ENCODE results near the gene SGSM2.
A peak's percentile ranks its signal among the peaks of the same experiment; 100 is the strongest.

SGSM2 gene

DNA sequence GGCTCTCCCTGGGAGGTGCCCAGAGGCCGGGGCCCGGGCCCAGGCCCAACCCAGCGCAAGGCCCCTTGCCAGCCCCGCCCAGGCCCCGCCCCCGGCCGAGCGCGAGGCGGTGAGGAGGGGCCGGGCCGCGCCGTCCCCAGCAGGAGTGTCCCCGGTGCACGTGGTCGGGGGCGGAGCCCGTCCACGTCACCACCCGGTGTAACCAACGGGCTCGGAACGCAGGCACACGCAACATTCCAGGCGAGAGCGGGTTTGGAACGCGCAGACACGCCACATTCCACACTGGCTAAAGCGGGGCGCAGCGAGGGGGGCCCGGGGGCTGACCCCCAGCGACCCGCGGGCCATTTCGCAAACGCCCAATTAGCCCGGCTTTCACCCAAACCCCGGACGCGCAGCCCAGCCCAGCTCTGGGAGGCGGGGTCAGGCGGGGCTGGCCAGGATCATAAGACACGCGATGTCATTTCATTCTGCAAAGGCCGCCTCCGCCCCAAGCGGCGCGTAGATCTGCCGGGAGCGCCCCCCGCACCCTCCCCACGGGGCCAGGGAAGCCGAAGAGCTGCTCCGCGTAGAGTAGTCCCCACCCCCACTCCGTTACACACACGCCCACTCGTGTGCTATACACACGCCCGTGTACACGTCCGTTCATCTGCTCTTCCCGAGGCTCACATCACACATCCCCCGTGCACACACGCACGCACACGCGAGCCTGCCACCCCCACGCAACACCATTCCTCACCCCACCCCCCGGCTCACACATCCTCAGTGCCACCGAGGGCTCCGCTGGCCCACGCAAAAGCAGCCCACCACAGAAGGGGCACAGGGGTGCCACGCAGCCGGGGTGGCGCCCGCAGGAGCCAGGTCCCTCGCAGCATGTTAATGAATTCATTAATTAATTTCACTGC lies 62.5 kb downstream of the SGSM2 start:
- DNase-seq = peak; percentile 99

DNA sequence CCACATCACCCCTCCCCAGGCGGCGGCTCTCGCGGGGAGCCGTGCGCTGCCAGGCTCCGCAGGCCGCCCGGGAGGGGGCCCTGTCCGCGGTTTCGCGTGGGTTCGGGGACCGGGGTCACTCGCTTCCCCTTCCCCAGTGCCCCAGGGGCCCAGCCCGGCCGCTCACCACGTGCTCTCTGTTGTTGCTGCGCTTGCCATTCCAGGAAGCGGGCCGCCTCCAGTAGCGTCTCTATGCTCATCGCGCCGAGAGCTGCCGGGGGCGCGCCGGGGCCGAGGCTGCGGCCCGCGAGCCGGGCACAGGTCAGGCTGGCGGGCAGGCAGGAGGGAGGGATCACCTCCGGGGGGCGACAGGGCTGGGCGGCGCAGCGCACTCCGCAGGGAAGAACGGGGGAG lies 63.2 kb downstream of the SGSM2 start:
- DNase-seq = peak; percentile 89

DNA sequence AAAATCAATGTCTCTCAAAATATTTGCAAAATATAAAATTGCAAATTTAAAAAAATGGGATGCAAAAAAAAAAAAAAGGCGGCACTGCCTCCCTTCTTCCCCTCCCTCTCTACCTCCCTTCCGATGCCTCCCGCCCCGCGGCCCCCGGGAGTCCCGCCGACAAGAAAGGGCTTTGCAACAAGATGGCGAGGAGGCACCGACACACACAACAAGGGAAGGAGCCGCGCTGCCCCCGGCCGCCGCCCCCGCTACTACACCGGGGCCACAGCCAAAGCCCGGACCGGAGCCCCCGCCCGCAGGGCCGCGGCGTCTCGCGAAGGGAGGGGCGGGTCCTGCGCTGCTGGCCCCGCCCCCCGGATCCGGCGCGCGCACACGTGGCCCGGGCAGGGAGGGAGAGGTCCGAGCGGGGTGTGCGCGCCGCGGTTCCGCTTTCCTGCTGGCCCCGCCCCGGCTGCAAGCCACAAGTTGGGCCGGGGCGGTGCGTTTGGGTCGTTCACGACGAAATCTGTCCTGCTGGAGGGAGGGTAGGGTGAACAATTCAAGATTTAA lies 63.6 kb downstream of the SGSM2 start, which contains the start of gene MNT:
Gene MNT, minus strand, starts transcription at position 184 of the 549 bp plus-strand sequence. CDS start 348 bp downstream, outside the sequence.
- DNase-seq = peak; percentile 99

DNA sequence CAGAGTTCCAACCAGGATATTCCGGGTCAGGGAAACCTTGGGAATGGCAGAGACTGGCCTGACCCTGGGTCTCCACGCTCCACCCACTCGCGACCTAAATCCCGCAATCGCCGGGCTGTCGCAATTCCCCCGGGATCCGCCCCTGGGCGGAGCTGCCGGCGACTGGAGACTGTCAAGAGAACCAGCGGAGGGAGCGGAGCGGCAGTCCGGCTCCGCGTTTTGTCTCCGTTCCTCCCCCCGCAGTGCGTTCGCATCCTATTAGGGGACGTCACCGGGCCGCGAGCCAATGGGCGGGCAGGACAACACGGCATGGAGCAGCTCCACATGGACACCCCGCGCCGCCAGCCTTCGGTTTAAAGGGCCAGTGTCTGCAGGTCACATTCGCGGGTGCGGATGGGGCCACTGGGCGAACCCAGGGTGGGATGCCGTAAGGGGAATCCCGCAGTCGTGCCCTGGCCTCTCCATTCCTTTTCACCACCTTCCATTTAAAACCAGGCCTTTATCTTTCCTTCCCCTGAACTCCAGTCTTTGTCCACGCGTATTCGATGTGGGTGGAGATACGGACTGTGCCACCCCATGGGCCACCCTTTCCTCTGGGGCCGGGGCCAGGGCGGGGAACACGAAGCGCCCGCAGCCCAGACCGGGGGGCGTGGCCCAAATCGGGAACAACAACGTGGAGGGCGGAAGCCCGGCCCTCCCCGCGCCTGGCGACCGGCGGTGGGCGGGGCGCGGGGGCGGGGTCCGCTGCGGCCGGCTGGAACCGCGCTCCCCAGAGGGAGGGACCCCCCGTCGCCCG lies 64.3 kb downstream of the SGSM2 start:
- peak; percentile 100 for DNase-seq

DNA sequence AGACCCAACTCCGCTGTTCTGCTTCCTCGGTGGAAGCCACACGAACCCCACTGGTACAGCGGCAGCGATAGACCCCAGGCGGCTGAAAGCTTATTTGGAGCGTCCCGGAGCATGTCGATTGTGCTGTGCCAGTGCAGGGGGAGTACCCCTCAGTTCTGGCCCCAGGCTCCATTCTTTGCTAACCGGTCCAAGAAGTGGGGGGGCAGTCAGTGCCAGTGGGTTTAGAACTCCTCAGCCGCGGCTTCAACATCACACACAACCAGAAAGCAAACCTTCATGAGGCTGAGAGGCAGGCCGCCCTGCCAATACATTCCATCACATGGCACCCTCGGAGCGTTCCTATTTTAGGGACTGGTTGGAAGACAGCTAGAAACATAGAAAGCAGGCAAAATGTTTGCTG lies 65.2 kb downstream of the SGSM2 start:
- DNase-seq = no peak

DNA sequence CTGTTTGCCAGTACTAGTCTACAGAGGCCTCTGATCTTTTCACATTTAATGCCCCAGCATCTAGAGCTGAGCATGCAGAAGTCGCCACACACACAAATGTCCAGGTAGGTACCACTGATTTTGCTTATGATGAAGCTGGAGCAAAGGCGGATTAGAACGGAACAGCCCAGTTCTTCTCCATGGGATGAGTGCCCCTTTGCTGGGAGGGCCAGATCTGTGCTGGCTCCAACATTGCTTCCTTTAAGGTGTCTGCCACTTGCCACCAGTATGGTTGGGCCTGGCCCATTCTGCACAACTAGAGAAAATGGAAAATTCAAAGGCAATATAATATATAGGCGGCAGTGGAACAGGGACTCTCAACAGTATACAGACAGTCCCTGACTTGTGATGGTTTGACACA lies 65.7 kb downstream of the SGSM2 start:
- no peak for DNase-seq

DNA sequence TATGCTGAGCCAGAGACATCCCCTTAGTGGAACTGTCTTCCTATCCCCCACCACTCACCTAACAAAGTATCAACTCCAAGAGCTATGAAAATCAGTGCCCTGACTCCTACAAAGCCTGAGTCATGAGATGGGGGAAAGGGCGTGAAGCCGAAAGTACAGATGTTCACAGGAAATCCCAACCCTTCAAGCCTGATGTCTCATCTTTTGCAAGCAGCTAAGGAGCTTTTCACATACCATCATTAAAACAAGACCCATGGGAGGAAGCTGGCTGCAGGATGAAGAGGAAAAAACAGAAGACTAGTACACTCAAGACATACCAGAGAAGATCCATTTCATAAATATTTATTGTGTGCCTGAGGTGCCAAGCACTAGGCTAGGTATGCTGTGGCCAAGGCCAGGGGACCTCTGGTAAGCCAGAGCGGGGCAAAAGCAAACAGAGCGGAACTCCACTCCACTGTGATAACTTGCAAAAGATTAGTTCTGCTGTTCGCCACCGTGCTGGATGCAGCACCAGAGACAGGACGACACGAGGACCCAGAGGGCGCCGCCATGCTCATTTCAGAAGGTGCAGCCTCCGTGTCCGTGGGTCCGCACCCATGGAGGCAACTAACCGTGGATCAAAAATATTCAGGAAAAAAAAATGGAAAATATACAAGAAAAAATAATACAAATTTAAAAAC lies 68.1 kb downstream of the SGSM2 start:
- DNase-seq = peak; percentile 73

DNA sequence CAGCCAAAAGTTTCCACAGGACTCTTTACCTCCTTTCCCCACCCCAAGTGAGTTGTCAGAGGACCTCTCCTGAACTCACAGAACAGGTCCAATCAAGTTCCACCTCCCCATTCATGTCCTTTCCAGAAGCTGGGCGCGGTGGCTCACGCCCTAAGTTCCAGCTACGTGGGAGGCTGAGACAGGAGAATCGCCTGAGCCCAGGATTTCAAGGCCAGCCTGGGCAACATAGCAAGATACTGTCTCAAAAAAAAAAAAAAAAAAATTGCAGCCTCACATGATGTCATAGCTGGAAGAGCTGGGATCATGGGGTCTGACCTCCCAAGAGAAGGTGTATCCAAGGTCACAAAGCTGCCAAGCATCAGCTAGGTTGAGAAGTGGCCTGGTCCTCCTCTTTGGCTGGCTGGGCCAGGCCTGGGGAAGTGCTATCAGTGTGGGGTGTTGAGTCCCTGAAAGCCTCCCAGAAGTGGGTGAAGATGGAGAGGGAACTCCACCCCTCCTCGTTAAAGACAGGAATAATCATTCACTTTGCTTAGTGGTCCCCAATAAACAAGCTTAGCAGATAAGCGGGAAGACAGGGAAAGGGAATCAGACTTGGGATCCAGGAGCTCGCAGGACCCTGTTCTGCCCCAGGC lies 69.1 kb downstream of the SGSM2 start:
- DNase-seq = peak; percentile 55

DNA sequence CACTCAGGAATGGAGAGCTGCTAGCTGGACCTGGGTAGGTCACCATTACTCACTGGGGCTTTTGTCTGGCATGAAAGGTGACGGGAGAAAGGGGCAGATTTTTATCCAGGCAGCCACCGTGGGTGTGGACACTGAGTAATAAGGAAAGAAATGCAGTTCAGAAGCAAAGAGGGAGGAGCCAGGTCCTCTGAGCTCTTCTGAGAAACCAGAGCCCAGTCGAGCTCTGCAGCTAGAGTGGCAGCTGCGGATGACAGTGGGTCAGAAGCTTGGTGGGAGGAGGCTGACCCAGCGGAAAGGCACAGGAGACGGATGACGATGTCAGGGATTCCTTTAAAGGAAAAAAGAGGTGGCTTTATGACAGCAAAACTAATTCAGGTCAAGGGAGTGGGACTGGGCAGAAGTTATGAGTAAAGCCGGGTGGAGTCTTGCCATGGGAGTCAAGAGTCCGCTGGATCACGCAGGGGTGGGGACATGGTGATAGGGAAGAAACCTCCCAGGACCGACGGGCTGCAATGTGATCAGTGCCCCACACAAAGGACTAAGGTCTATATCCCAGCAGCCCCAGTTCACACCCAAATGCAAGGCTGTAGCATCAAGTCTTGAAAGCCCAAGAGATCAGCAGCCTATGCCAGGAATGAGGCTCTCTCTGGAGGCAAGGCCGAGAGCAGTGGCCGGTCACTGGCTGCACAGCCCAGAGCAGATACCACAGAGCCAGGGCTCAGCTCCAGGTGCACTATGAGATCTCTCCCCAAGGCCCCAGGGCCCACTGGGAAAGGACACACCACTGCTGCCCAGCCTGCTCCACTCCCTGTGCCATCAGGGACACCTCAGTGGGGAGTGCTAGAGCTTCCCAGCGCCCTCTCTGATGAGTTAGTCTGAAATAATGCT lies 69.8 kb downstream of the SGSM2 start:
- DNase-seq = peak; percentile 97

DNA sequence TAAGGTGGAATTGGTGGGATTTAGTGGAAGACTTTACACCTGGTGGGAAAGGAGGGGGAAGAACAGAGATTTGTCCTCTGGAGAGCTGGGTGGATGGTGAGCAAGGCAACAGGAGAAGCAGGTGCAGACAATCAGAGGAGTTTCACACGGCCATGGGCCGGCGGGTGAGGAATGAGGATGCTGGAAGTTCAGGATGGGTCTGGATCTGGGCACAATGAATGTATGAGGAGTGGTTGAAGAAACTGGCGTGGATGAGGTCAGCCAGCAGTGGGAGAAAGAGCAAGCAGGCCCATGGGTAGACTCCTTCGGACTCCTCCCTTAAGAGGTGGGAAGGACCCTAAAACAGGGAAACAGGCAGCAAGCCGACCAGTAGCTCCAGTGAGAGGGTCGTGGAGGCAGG lies 73.7 kb downstream of the SGSM2 start:
- no peak for DNase-seq

DNA sequence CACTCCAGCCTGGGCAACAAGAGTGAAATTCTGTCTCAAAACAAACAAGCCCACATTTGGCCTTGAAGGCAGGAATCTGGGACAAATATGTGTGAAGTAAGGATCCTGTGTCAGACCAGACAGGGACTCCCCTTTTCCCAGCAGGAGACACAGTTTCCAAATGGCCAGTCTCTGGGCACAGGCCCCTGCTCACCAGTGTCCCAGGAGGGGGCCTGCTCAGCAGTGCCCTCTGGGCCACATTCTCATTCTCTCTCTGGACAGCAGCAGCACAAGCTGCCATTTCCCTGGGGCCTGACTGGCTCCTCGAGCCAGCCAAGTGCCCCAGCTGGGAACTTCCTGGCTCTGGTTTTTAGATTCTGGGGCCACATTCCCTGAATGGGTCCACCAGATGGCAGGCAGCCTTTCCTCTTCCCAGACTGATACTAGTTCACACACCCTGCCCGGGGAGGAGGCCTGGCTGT lies 75.3 kb downstream of the SGSM2 start:
- DNase-seq = peak; percentile 81

DNA sequence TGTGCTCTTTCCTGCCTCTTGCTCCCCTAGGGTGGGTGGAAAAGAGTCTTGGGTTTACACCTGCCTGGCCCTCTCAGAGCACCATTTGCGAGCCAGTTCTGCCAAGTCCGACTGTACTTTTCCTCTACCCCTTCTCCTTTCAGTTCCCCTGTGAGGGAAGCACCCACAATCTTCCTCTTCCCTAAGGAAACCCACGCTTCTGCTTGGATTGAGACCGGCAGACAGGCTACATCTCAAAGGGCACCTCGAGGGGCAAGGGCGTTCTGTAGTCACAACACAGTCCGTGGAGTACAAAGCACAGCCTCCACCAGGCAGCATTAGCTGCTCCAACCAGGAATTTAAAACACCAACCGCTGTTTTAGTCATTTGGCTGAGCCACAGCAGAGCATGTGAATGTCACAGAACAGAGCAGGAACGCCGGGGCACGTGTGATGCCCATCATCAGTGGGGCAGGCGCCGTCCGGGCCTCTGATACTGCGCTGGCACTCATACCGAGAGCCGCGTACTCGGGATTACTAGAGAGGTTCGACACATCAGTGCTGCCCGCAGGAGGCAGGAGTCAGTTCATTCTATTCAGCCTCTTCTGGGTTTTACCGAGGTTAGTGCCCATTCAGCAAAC lies 77.3 kb downstream of the SGSM2 start:
- DNase-seq = peak; percentile 43

DNA sequence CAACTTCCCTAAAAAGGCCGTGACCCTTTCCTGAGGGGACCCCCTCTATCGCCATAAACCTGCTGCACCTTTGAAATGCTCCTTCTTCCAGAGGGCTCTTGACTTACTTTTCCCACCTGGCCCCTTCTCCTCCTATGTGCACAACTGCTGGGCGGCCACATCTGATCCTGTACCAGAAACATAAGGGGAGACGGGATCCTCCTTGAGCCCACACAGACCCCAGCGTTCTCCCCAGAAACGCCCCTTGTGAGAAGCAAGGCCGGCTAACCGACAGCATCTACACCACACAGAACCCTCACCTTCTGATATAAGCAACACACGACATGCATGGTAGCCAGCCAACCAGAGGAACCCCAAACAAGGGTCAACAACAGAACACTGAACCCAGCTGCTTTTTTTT lies 77.8 kb downstream of the SGSM2 start:
- DNase-seq = no peak

DNA sequence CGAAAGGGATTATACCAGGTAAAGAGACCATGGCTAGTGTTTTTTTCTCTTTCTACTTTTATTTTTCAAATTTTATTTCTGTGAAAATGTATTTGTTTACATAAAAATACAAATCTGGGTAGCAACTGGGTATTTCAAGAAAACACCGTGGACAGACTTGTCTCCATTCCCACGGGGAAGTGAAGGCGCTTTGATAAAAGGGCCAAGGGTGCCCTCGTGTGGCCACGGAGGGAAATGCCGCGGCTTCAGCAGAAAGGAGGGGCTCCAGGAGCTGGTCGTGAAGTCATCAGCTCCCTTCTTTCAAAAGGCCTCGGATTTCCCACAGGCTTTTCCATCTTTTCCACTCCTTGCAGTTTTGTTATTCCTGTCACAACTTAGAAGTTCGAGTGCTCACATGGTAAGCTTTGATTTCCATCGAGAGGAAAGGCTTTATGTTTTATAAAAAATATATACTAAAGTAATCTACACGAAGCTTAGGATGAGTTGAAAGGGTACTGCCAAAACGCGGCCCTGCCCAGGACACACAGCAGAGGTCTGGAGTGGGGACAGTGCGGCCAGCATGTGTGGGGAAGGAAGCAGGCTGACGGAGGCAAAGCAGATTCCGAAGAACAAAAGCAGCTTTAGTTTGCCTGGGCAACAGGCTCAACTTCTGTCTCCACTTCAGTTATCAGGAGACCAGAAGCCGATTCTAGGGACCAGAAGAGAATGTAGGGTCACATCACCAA lies 78.9 kb downstream of the SGSM2 start:
- peak; percentile 97 for DNase-seq

DNA sequence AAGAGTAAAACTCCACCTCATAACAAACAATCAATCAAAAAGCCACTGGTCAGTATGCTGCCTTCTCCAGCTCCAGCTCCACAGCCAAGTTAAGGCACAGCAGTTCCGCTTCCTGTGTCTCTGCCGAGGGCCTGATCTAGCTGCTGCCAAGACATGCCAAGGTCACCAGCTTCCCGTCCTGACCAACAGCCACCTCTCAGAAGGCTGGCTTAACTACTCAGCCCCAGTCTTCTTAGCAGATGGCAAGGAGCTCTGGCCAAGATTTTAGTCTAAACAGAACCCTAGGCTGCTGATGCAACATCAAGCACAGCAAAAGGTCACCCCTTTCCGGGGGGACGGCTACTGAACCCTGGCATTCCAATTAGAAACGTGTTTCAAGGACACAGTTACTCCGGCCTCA lies 81.3 kb downstream of the SGSM2 start:
- peak; percentile 54 for DNase-seq

DNA sequence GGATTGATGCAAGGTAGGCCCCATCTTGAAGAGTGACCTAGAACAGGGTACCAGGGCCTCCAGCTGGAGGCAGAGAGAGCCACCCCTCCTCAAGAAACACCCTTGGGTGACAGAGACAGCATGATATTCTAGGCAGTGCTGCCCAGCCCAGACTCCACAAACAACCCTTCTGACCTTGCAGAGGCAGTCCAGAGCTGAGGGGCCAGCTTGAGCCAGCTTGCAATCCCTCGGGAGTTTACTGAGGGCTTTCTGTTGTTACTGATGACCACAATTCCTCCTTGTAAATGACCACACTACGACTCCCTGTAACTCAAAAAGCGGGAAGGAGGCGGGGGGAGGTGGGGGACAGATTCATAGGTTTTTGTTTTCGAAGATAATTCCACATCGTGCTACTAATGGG lies 82.2 kb downstream of the SGSM2 start:
- no peak for DNase-seq

DNA sequence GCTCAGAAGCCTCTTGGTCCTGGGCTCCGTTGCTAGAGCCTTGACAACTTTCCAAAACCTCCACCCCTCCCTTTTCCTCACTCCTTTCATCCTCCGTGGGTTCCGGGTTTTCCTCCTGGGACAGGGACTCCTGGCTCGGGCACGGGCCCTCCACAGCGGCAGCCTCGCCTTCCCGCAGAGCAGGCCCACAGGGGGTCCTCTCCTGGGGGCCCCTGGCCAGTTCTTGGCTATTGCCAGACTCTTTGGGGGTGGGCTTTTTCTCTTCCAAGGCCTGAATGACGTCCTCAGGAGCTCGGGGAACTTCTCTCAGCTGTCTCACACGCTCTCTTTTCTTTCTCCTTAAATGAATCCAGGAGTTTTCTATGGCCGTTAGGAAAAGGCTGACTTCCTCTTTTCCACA lies 82.9 kb downstream of the SGSM2 start:
- DNase-seq = no peak

DNA sequence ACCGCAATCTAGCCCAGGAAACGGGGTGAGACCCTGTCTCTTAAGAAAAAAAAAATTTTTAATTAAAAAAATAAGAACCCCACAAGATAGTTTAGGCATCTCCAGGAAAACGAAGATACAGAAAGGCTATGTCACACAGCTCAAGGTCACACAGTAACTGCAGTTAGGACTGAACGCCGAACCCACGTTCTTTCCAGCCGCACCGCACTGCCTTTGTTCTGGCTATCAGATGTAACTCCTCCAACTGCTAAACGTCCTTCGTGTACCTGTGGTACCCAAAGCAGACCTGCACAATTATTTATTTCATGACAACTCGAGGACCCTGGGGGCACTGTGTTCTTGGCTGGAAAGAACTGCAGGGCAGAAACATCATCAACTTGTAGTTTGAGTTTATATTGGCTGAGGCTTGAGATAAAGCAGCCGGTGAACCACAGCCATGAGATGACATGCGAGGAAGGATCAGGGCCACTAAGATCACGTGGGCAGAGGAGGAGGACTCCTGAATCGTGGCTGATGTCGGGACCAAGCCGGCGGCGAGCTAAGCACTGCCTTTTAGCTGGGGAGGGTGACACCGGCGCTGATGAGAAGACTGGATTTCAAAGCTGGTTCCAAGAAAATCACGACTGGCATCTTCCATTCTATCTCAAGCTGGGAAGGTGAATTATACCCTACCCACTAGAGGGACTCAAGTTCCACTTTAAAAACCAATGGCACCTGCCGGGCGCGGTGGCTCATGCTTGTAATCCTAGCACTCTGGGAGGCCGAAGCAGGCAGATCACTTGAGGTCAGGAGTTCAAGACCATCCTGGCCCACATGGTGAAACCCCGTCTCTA lies 84.2 kb downstream of the SGSM2 start:
- no peak for DNase-seq

DNA sequence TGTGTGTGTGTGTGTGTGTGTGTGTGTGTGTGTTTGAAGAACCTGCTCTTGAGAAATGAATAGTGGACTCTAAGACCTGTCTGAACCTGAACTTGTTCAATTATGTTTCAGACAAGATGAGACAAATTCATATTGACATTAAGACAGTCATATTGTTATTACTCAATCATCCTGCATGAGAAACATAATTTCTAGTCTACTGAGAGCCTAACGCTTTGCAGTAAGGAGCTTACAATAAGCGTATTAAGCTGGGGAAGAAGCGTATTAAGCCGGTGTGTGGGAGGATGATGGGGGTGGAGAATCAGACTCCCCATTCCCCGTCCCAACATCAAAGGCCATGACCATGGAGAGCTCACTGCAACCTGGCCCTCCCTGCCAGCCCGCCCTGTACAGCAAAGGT lies 86.0 kb downstream of the SGSM2 start:
- no peak for DNase-seq
